MM.1S (cell line): ENCODE measurements around the gene PTPRN.

Source experiments
- EZH2 ChIP-seq: fragments of 300-600 bp; sonication (generic); optimal IDR thresholded peaks from 2 replicates; pipeline ENCODE3; 2017; ENCODE audit warnings: low read depth, mild to moderate bottlenecking, antibody characterized with exemption, low read length, mixed read lengths
- TF ChIP-seq, protein P1 (sequence below): fragments of 300-600 bp; sonication (generic); IDR thresholded peaks from 2 replicates; pipeline ENCODE4 v1.5.1; 2016; ENCODE audit warnings: antibody characterized with exemption, low read length, mixed read lengths

DNA sequence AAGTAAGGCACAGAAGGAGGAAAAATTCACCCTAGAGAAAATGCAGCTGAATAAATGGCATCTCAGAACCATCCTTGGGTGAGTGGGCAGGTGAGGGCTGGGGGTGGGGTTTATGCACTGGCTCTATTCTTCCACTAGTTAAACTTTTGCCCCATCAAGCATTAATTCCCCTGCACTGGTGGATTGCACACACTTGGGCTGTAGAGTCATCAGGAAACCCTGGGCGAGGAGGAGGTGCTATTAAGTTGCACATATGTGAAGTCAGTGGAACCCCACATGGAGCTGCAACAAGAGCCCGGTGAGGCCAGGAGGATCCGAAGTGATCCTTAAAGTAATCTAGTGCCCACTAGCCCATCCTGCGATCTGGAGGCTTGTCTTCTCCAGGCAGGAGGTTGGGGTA is 36.8 kb downstream of the PTPRN start:
- TF ChIP-seq, protein P1, sequence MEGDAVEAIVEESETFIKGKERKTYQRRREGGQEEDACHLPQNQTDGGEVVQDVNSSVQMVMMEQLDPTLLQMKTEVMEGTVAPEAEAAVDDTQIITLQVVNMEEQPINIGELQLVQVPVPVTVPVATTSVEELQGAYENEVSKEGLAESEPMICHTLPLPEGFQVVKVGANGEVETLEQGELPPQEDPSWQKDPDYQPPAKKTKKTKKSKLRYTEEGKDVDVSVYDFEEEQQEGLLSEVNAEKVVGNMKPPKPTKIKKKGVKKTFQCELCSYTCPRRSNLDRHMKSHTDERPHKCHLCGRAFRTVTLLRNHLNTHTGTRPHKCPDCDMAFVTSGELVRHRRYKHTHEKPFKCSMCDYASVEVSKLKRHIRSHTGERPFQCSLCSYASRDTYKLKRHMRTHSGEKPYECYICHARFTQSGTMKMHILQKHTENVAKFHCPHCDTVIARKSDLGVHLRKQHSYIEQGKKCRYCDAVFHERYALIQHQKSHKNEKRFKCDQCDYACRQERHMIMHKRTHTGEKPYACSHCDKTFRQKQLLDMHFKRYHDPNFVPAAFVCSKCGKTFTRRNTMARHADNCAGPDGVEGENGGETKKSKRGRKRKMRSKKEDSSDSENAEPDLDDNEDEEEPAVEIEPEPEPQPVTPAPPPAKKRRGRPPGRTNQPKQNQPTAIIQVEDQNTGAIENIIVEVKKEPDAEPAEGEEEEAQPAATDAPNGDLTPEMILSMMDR, result no peak
- no peak for TF ChIP-seq EZH2
